Stimulated activated CD4-positive, alpha-beta T cell treated with anti-CD3 and anti-CD28 coated beads, Interleukin-1b, Interleukin-23, amount 100 ng/mL, for 24 hours (primary cell): Measurements from ENCODE around the gene SLC22A23.

ENCODE experiments used
- DNase-seq, 4 experiments: peaks; one replicate each; pipeline ENCODE4 v3.0.0-alpha.2; 2020; ENCODE audit warnings: low read depth in 4 of 4, low spot score in 1 of 4

Gene SLC22A23

DNA sequence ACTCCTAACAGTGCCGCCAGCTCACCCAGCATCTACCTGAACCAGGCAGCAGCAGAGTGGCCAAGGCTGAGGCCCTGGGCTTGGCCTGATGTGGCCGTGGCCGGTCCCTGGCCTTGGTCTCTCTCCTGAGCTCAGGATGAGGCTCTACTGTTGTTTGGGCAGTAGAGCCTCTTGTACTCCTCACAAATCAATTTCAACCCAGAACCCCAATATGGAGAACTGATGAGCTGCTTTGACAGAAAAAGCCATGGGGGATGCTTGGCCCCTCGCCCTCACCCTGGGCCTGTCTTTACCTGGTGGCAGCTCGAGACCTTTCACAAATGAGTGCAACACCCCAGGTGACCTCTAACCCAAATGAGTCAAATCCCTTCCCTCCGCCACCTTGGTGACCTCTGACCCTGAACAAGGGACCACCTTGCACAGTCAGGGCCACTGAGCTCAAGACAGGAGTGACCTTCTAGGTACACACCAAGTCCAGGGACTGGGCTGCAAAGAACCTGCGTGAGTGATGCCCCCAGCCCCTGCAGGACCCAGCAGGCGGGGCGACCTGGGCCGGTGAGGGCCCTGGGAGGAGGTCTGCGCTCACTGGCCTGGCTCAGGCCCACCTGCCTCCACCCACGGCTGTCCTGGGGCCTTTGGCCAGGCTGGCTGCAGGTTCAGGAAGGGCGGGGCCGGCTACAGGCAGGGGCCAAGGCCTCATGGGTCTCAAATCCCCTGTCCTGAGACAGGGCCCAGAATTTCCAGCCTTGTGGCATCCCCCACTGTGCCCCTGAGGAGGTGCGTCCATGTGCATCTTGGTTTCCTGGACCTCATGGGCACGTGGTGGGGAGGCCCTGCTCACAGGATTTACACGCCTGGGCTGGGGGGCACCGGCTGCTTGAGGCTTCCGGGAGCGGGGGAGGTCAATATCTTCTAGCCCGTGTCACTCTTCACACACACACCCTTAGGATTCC is 167.9 kb downstream of the SLC22A23 start:
- no peak for DNase-seq

DNA sequence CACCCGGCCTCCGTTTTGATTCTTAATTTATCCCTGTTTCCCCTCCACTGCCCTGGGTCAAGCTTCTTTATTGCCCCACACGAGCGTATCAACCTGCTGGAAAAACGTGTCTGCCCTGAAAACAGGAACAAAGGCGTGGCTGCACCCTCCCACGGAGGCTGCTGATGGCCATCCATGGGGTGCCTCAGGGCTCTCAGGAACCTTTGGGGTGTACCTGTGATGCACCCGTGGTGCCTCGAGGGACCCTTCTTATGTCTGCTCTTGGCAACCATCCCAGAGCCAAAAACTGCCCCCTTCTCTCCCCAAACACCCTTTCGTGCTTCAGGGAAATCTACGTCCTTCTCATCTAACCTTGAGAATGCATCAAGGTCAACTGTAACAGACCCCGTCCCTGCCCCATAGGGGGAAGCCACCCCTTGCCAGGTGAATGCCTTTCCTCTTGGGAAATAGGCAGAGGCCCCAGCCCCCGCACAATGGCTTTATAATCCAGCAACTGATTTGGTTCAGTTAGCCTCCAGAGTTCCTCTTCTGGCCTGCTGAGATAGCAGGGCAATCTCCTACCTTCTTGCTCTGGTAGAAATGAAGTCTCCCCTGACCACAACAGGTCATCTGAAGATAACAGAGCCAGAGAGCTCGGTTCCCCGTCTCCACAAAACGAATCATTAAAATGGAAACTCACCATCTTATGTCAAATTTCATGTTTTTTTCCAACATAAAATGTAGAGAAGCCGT is 168.7 kb downstream of the SLC22A23 start:
- no peak for DNase-seq

DNA sequence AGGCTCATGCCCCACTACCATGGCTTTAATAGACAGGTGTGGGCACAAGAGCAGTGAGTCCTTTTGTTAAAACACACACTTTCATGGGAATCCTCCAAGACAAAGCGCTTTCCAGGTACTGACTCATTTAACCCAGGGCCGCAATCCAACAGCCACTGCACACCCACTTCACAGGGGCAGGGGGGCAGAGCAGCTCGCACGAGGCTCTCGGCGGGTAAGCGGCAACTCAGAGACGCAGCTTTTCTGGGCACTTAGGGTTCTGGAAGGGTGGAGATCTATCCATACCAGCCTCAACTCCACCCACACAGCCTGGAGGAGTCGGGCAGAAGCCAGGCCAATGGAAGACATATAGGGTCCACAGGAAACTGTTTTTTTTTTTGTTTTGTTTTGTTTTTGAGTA is 169.5 kb downstream of the SLC22A23 start:
- no peak for DNase-seq

DNA sequence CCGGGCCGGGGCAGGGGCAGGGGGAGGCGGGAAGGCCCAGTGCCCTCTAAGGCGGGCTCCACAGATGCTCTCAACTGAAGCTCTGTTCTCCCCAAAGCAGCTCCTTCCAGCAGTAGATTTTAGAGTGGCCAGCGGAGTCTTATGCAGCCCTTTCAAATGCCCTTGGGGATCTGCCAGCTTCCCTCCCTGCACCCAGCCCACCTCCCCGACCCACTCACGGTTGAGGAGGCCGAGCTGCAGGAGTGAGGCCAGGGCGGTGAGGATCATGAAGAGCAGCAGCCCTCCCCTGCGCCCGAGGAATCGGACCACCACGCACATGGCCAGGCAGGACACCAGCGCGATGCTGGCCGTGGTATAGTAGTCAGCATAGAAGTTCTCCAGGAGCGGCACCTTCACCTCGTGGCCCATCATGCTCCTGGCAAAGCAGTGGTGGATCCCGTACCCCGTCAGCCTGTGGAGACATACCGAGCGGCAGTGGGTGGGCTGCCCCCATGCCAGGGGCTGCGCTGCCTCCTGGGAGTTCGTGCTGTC is 170.1 kb downstream of the SLC22A23 start:
- DNase-seq = no peak

DNA sequence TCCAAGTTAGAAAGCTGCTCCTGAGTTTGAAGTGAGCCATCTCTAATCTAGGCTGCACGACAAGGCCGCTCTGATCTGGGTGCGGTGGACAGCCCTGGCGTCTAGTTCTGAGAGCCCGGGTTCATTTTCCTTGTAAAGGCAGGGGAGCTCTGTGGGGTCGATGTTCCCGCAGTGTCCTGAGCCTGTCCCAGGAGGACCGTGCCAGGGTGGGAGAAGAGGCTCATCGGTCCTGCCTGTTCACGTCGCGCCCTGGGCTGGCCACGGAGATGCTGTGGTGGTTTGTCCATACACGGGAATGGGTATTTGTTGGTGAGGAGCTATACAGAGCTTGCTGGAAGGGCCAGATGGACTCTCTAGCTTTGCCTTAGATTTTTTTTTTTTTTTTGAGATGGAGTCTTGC is 171.1 kb downstream of the SLC22A23 start:
- no peak for DNase-seq

DNA sequence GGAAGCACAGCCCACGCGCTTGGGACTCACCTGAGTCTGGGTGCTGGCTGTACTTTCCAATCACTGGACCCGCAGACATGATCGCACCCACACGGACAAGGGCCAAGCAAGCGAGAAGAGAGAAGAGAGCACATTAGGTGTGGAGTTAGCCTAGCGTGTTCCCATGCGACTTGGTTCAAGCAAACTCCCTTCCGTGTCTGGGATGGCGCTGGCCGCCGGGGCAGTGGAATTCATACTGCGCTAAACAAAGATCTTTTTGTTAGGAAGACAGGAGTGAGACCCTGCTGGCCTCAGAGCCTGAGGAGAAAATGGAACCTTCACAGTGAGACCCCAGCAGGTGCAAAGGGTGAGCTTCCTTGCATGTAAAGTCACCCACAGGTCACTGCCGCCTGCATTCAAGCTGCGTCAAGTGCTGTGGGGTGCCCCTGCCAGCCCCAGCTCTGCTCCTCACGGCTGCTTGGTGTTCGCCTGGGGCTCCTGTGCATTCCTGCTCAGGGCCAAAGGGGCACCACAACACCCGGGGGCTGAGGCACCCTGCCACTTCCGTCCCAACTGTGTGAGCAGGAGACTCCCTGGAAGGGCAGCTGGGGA is 171.7 kb downstream of the SLC22A23 start:
- DNase-seq = no peak

DNA sequence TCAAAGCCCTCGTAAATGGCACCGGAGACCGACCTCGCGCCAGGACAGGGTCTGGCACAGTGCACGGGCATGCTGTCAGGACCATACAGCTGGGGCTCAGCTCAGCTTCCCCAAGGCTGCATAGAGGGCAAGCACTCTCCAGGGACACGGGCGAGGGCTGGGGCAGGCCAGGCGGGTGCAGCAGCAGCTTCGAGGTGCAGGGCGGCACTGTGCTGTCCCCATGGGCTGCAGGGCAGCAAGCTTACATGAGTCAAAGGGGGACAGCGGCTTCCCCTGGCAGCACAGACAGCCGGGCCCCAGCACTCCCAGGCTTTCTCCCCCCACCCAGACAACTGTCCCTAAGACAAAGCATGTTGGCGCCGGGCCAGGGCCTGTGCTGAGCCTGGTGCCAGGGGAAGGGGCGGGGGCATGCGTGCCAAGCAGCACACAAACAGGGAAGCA is 172.4 kb downstream of the SLC22A23 start:
- no peak for DNase-seq

DNA sequence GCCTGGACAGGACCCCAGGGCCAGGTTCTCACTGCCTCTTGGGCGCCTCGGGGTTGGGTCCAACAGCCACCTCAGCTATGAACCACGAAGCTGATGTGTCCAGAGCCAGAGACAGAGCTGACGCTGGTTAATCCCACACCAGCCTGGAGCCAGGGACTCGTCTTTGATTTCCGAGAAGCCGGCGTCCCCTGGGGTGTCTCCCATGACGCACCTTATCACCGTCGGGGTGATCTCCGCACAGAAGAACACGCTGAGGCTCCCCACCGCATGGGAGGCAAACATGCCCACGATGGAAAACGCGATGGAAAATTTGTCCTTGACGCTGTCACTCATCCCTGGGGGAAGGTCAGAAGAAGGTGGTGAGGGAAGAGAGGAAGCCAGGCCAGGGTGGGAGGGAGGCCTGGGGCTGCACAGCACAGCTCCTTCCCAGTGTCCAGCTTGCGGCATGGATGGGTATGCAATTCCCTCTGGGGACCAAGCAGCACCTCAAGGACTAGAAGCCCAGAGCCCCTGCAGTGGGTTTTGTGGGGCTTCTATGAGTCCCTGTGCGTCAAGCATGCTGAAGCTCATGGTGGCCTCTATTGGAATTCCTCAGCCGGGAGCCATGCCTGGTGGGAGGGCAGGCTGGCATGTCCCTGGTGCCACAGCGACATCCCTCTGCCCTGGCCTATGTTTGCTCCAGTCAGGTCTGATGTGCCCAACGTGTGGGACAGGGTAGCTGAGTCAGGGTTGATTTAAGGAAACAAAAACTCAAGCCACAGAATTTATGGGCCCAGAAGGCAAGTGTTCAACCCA is 173.0 kb downstream of the SLC22A23 start:
- DNase-seq = no peak

DNA sequence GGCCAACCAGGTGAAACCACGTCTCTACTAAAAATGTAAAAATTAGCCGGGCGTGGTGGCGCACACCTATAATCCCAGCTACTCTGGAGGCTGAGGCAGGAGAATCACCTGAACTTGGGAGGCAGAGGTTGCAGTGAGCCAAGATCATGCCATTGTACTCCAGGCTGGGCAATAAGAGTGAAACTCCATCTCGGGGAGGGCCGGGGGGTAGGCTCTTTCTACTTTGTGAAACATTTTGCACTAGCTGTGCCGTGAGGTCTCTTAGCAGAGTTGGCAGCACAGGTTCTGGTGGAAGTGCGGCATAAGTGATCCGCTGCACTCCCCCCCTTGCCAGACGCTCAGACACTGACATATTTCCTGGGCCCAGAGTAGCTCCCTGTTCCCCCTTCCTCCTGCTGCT is 173.6 kb downstream of the SLC22A23 start:
- no peak for DNase-seq

DNA sequence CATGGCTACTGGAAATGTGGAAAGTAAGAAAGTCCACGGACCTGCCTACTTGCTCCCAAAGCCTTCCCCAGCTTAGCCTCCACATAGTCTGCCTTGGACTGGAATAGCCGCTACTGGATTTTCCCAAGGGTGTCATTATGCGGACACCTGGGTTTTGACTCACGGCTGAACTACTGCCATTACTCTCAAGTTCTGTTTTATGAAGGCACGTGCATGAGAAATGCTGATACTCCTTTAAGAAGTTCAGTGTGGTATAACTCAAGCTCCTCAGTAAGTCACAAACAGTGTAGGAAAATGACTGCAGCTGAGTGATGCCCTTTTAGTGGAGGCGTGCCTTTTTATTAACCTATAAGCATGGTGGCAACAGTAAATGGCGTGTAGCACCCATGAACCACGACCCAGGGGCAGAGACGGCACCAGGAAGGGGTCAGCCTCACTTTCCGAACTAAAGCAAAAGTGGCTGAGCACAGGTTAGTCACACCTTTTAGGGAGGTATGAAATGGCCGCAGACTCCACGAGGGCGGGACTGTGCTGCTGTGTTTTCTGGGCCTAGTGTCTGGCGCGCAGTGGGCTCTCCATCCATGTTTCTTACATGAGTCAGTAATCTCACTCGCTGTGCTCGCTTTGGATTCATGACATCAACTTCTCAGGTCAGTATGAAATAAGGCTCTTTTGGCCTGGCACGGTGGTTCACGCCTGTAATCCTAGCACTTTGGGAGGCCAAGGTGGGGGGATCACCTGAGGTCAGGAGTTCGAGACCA is 174.2 kb downstream of the SLC22A23 start:
- no peak for DNase-seq

DNA sequence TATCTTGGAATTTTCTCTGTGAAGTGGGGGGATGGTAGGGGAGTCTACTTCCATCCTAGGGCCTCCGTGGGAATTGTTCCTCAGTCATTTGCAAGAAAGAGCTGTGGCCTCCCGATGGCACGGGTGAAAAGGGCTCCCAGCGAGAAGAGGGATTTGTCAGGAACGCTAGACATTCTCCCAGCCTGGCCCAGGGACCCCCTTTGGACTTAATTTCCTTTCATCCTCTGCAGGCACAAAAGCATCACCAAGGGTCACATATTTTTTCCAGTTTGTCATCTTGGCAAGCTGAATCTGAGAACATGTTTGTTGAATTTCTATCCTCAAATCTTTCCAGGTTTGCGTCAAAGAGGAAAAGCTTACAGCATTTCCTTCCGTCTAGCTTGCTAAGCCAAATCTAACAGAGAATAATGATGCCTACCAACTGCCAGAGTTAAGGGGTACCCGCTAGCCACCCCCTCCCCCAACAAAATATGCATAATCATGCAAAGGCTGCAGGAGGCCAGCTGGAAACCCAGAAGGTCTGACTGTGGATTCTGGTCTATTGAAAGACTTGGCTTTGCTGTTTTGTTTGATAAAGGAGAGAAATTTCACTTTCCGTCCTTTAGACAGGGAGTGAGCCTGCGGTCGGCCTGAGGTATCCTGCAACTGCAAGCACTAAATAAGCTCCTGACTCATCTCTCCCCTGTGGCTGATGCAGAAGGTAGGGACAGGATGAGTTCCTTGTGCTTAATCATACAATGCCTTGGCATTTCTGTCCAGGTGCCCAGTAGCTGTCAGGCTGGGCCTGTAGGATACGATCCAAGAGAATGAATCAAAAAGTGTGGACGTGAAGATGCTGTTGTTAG is 175.0 kb downstream of the SLC22A23 start:
- DNase-seq = no peak

DNA sequence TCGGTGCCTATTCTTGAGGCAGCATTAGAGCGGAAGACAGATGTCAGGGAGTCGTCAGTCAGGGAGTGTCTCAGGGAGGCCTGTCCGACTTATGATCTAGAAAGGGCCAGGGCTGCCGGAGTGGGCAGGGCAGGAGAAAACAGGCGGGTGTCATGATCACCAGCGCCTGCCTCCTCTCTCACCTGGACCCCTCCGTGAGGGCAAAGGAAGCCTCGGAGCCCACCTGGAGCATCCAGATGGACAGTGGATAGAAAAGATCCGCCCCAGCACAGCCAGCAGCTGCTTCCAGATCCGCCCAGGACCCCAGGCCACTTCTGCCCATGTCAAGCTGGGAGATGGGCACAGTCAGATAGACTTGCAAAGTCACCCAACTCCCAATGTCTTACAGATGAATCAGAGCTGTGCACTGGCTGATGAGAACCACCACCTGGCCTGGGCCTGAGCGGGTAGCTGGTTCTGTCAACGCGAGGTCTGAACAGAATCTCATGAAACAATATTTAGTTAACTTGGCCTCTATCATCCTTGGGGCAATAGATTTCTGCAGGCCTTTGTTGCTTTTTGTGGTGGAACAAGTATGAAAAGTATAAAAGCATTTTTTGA is 175.9 kb downstream of the SLC22A23 start:
- DNase-seq = no peak

DNA sequence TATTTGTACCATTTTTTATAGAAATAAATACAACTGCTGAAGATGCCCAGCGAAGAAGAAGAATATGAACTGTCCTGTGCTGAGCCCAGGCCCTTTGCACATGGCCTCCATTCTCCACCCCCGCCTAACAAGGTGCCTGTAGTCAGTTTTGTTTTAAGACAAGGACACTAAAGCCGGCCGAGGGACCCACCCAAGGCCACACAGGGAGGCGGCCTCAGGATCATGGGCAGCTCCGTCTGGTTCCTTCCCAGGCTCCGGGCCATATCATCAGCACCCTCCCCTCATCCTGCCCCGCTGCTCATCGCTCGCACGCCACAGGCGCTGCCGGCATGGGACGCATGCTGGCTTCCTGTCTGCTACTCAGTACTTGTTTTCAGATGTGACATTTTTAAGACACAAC is 176.8 kb downstream of the SLC22A23 start:
- DNase-seq = no peak

DNA sequence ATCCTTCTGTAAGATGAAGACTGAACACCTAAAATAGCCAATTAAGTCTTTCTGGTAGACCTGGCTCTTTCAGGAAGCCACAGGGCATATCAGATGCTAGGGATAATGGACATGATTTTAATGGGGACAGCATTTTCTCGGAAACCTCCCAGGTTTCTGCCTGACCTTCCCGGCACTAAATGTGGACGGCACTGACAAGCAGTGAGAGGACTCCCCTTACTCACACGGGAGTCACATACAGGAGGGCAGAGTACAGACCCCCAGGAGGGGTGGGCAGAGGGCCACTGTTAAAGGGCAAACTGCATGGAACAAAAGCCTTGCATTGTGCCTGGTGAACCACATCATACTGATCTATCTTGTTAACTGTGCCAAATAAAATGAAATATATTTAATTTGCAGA is 178.2 kb downstream of the SLC22A23 start:
- DNase-seq = no peak

DNA sequence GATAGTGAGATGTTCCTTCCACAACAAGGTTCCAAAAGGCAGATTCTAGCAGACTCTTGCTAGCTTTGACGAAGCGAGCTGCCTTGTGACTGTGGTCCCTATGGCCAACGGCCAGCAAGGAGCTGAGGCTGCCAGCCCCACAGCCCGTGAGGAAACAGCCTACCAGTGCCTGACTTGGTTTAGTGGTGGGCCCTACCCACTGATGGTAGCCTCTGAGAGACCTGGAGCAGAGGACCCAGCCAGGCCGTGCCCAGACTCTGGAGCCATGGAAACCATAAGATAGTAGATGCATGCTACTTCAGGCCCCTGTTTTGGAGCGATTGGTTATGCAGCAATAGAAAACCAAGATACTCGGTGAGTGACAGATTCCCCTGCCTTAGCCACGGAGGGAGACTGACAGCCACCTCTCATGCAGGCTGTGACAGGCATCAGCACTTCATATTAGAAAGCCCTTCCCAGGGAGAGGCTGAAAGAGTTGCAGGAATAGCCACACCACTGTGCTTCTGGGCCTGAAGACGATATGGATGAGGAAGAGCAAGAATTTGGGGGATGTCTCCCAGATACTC is 178.9 kb downstream of the SLC22A23 start:
- no peak for DNase-seq

DNA sequence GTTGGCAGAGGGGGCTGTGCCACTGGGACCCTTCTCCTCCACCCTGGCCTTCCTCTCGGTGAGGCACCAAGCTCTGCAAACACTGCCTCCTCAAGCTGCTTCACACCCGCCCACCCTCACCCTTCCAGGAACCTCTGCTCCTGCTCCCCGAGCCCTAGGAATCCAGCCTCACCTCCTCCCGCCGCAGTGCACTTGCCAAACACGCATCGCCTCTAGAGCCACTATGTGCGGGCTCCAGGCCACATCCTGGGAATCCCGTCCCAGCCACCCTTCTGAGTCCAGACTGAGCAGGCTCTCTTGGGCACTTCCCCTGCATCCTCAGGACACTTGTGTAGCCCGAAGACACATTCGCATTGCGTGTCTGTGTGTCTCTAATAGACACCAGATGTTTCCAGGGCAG is 179.6 kb downstream of the SLC22A23 start:
- no peak for DNase-seq

DNA sequence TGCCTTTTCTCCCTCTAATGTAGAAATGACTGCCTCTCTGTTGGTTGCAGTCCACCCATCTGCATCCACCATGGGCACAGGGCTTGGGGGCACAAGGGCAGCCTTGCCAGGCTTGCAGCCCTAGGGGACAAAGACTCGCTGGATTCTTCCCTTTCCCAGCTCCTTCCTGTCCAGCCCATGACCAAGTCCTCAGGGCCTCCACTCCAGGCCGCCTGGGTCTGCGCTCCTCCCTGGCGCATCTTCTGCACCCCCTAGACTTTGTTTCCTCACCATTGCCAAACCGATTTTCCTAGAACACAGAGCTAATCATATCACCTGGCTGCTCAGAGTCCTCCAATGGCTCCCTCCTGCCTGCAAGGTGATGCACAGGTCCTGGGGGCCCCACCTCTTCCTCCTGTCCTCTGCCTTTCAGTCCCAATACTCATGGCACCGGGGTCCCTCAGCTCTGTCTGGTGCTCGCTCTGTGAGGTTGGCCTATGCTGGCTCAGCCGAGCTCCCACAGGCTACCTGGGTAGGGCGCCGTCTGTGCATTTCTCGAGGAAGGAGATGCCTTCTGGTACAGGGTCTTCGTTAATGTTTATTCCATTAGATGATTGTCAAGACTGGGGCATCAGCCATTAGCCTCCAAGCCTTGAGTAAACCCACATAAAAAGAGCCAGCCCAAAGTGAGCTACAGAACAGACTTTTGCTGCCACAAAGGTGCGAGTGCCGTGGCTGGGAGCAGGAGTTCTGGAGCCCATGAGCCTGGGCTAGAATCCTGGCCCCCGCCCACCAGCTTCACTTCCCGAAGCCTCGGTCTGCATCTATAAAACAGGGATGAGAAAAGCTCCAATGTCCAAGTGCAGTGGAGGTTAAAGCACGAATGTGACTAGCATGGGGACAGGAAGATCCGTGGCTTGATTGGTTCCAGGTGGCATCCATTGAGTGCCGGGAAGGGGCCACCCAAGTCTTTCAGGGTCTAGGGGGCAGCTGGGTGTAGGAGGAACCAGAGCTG is 180.4 kb downstream of the SLC22A23 start:
- DNase-seq = no peak
